GM19043 (cell line): ENCODE measurements around the gene NPAS4.
"Not testable (repeated sequence)": the region's sequence is repeated elsewhere in the genome, so short reads cannot be mapped to it uniquely, and the experiment has no call there.

Experiments
- ATAC-seq: cut with Tn5 transposase; IDR thresholded peaks from one replicate; pipeline ENCODE4 v1.9.1; 2021; ENCODE audit warnings: low read depth; ENCODE audit not compliant: unreplicated experiment

NPAS4 gene

GRCh38 chr11:66420671-66421476, at the start of gene NPAS4:
NPAS4 (plus strand) TSS chr11:66421035; CDS start chr11:66421180, 145 bp downstream.
- ATAC-seq: no peak

DNA sequence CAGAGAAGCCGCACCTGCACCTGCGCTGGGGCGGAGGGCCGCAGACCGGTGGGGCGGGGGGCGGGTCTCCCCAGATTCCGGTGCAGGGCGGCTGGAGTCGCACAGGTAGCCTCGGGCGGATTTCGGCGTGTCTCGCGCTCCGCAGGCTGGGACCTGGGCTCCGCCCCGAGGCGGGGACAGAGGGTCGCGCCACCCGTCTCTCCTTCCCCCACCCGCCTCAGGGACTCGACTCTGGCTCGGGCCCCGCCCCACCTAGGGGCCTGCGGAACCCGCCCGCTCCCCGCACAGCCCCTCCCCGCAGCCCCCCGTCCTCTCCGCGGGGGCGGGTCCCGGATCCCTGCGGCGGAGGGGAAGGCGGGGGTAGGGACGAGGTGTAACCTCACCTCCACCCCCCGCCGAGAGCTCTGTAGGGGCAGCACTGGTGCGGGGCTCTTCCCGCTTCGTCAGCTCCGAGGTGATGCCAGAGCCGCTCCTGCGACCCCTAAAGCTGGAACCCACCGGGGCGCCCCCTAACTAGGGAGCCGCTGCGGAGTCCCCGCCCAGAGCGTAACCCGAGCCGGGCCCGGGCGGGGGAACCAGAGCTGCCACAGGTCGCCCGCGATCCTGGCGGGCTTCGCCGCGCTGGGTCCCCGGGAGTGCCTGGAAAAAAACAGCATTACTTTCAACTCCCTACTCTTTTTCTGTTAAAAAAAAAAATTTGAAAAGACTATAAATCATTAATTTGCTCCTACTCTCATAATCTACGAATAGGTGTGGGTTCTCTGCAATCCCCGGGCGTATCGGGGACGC, 49.0 kb upstream of the NPAS4 start, which contains the start of gene SLC29A2:
Gene SLC29A2 (minus strand): TSS at position 134 of the 789 bp plus-strand sequence. CDS start 169 bp downstream, outside the sequence.
- peak; percentile 75 for ATAC-seq

DNA sequence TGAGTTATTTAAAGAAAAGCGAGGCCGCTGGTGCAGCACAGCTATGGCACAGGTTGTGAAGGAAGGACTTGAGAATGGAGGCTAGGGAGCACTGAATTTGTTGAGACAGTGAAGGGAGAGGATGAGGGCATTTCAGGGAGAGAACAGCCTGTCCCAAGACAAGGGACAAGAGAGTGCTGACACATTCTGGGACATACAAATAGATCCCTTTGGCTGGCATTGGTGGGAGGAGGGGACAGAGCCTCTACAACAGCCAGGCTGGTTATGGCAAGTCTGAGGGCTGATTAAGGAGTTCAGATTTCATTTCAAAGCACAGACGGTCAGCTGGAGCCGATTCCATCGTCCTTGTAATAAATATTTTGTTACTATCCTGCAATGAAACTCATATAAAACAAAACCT, 47.6 kb upstream of the NPAS4 start:
- ATAC-seq: no peak

DNA sequence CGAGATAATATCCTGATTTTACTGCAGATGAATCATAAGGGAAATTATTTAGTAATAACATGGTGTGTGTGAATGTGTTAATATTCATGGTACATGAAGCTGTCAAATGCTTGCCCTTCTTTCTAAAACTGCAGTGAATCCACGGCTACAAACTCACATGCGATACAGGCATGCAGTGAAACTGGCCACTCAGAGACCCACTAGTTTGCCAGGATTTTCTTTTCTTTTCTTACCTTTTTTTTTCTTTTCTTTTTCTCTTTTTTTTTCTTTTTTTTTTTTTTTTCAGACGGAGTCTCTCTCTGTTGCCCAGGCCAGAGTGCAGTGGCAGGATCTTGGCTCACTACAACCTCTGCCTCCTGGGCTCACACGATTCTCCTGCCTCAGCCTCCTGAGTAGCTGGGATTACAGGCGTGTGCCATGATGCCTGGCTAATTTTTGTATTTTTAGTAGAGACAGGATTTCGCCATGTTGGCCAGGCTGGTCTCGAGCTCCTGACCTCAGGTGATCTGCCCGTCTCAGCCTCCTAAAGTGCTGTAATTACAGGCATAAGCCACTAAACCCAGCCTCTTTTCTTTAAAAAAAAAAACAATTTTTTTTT, 47.0 kb upstream of the NPAS4 start:
- not testable (repeated sequence) for ATAC-seq

DNA sequence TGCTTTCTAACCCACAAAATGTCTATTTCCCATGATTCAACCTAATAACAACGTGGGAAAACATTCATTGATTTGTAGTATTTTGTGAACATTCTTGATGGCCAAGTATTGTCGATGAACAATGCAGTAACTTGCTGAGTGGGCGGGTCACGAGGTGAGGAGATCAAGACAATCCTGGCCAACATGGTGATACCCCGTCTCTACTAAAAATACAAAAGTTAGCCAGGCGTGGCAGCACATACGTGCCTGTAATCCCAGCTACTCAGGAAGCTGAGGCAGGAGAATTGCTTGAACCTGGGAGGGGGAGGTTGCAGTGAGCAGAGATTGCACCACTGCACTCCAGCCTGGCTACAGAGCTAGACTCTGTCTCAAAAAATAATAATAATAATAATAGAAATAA, 40.6 kb upstream of the NPAS4 start:
- ATAC-seq: not testable (repeated sequence)

DNA sequence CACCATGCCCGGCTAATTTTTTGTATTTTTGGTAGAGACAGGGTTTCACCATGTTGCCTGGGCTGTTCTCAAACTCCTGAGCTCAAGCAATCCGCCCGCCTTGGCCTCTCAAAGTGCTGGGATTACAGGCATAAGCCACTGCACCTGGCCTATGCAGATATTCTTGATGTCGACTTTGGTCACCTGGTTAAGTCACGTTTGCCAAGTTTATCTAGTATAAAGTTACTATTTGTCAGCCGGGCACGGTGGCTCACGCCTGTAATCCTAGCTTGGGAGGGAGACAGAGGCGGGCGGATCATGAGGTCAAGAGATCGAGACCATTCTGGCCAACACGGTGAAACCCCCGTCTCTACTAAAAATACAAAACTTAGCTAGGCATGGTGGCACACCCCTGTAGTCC, 36.5 kb upstream of the NPAS4 start:
- not testable (repeated sequence) for ATAC-seq

GRCh38 chr11:66386171-66387069, 34.4 kb upstream of the NPAS4 start:
- ATAC-seq: no peak

GRCh38 chr11:66388780-66389386, 32.0 kb upstream of the NPAS4 start:
- no peak for ATAC-seq

DNA sequence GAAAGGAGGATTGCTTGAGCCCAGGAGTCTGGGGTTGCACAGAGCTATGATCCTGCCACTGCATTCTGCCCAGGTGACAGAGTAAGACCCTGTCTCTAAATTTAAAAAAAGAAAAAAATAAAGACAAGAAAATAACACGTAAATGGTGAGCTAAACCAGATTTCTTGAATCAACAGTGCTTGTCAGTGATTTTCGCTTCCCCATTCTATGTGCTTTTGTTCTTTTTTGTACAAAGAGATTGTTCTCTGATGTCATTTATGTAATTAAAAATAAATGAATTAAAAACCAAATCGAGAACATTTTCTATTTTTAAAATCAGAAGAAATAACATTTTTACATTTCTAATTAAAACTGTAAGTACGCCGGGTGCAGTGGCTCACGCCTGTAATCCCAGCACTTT, 29.5 kb upstream of the NPAS4 start:
- no peak for ATAC-seq

GRCh38 chr11:66393954-66394353, 26.9 kb upstream of the NPAS4 start:
- no peak for ATAC-seq

DNA sequence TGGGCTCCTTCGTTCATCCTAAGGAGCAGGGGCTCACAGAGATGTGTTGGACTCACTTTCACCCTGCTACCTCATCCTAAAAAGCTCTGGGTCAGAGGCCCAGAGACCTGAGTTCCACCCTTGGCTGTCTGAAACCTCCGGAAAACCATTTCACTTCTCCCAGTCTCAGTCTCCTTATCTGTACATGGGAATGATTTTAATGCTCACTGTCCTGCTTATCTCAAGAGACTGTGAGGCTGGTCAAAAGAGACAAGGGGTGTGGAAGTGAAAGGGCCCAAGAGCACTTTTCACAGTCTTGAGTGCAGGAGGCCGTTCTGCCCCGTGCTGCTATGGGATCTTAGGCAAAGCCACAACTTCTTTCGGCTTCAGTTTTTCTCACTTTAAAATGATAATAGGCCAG, 13.2 kb upstream of the NPAS4 start:
- ATAC-seq: no peak

DNA sequence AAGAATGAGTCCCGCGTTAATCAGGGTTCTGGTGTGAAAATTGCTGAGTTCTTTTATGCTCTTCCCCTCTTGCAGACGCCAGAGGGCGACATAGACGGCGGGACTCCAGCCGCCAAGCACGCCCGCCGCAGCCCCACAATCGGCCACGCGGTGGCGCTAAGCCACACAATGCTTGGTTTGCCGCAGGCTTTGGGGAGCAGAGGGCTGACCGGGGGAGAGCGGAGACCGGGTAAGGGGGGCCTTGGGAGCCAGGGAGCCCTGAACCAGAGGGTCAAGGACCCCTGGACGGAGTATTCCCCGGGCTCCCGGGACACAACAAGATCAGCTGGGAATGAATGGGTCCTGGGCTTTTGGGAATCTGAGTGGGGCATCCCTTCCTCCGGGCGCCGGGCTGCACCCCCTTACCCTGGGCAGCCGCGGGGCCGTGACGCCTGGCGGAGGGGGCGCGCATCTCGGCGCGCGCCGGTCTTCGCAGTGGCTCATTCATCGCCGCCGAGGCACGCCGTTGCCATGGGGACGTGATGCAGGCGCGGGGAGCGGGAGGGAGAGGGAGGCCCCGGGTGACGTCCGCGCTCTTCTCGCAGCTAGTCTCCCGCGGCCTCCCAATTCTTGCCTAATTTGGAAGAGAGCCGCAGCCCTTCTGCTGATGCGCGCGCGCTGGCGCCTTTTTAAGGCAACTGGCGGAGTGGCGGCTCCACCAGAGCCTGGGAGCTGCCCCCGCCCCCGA, 12.2 kb upstream of the NPAS4 start:
- ATAC-seq: no peak

GRCh38 chr11:66409226-66409625, 11.6 kb upstream of the NPAS4 start:
- no peak for ATAC-seq

GRCh38 chr11:66410191-66410590, 10.6 kb upstream of the NPAS4 start:
- ATAC-seq: no peak

DNA sequence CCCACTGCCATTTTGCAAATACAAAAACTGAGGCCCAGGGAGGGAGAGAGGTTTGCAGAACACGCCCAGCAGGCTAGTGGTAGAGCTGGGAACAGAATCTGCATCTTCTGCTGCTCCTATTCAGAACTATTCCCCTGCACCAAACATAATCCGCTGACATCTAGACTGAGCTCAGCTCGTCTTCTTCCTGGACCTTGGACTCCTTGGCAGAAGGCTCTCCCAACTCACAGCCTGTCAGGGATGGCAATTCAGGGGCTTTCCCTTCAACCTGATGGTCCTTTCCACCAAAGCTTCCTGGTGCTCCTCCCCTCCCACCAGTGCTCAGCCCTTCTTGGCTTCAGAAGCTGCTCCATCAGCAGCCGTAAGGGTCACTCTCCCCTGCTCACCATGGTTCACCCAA, 9.5 kb upstream of the NPAS4 start:
- ATAC-seq: no peak

DNA sequence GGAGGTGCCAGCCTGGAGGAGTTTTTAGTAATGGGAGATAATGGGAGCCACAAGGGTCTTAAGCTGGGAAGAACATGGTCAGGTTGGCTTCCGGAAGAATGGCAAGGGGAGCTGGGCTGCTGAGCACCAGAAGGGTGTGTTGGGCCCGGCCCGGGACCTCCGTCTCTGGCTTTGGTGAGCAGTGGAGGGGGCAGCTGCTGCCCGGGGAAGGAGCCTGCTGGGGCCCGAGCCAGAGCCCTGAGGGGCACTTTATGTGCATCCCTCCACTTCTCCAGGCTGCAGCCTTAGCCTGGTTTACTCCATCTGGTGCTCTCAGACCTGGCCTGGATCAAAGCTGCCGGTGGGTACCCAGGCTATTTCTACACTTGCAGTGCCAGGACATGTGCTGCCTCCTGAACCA, 8.7 kb upstream of the NPAS4 start:
- ATAC-seq: no peak

GRCh38 chr11:66413167-66413566, 7.7 kb upstream of the NPAS4 start:
- ATAC-seq: no peak

- no peak for ATAC-seq
Observed at GRCh38 chr11:66414120-66414934, 6.5 kb upstream of the NPAS4 start.
